ENCODE results near the gene OLFML2B.

Gene OLFML2B

DNA sequence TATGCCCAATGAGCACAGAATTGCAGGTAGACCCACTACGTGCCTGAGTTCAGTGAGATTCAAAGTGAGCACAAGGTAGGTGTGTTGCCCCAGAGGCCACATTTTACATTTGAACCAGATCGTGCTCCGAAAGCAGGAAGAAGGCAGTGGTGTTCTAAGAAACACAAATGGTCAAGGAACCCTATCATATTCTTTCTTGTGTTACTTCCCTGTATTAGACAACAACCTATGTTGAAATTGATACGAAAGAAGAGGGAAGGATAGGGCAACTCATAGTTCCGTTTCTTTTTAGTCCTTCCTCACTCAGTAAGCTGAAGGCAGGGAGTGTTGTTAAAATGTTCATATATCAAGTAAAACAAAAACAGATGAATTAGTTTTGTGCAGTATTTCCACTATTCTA, 33.9 kb downstream of the OLFML2B start:
- no peaks in the 10 kb centered on the region for H3K36me3 ChIP-seq (ENCODE audit: control insufficient read depth, insufficient read depth, low read length)
- H3K27me3 ChIP-seq (replicated peaks; ENCODE audit: control insufficient read depth, insufficient read depth, low read length) = 0 out of 2 replicates have a peak, but pooled peaks cover 2% of the 10 kb centered on the region
- H3K4me3 ChIP-seq (replicated peaks; ENCODE audit: low read depth, low read length) = no peak overlapping the region
- TF ChIP-seq, protein P1, sequence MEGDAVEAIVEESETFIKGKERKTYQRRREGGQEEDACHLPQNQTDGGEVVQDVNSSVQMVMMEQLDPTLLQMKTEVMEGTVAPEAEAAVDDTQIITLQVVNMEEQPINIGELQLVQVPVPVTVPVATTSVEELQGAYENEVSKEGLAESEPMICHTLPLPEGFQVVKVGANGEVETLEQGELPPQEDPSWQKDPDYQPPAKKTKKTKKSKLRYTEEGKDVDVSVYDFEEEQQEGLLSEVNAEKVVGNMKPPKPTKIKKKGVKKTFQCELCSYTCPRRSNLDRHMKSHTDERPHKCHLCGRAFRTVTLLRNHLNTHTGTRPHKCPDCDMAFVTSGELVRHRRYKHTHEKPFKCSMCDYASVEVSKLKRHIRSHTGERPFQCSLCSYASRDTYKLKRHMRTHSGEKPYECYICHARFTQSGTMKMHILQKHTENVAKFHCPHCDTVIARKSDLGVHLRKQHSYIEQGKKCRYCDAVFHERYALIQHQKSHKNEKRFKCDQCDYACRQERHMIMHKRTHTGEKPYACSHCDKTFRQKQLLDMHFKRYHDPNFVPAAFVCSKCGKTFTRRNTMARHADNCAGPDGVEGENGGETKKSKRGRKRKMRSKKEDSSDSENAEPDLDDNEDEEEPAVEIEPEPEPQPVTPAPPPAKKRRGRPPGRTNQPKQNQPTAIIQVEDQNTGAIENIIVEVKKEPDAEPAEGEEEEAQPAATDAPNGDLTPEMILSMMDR (IDR thresholded peaks at IDR 0.05; ENCODE audit: insufficient read depth, low read length, poor library complexity, severe bottlenecking) = no peak
- no peak for DNase-seq (ENCODE audit: extremely low read depth, insufficient read length)

DNA sequence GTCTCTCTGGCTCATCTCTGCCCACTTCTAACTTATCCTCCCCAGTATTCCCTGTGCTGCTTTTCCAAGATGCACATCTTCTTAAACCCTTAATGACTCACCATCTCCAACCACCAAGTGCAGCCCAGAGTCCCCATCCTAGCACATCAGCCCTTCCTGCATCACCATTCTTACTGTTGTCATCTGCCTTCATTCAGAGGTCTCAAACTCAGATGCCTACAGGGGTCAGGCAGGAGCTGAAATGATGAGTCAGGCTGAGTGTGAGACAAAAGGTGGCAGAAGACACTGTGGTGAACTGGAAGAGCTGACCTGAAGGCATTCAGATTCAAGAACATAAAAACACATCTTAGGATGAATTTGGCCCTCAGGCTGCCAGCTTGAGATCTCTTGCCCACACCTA, 34.6 kb downstream of the OLFML2B start:
- DNase-seq (ENCODE audit: extremely low read depth, insufficient read length) = no peak
- Histone ChIP-seq H3K36me3 (ENCODE audit: control insufficient read depth, insufficient read depth, low read length) (no peaks in the 10 kb centered on the region), H3K27me3 (replicated peaks; ENCODE audit: control insufficient read depth, insufficient read depth, low read length) (0 out of 2 replicates have a peak, but pooled peaks cover 2% of the 10 kb centered on the region), H3K4me3 (replicated peaks; ENCODE audit: low read depth, low read length) (no peak overlapping the region)
- TF ChIP-seq, protein P1 (IDR thresholded peaks at IDR 0.05; ENCODE audit: insufficient read depth, low read length, poor library complexity, severe bottlenecking) = no peak

DNA sequence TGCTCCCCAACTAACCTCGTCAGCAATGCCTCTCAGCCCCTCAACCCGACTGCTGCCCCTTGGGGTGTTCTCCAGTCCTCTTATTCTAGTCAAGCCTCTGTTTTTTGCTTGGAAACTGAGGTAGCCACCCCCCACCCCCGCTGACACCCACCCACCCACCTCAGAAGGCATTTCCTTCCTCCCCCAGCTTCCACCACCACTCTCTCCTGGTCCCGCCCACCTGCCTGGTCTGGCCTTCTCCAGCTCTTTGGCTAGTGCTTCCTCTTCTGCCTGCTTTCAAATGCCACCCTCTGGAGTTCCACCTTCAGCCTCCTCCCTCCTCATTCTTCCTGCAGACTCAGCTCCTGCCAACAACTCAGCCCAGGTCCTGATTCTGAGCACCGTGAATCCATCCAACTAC, 35.3 kb downstream of the OLFML2B start:
- Histone ChIP-seq H3K27me3 (replicated peaks; ENCODE audit: control insufficient read depth, insufficient read depth, low read length) (0 out of 2 replicates have a peak, but pooled peaks cover 2% of the 10 kb centered on the region), H3K4me3 (replicated peaks; ENCODE audit: low read depth, low read length) (no peak overlapping the region), H3K36me3 (ENCODE audit: control insufficient read depth, insufficient read depth, low read length) (no peaks in the 10 kb centered on the region)
- DNase-seq (ENCODE audit: extremely low read depth, insufficient read length) = no peak
- TF ChIP-seq, protein P1 (IDR thresholded peaks at IDR 0.05; ENCODE audit: insufficient read depth, low read length, poor library complexity, severe bottlenecking) = no peak

DNA sequence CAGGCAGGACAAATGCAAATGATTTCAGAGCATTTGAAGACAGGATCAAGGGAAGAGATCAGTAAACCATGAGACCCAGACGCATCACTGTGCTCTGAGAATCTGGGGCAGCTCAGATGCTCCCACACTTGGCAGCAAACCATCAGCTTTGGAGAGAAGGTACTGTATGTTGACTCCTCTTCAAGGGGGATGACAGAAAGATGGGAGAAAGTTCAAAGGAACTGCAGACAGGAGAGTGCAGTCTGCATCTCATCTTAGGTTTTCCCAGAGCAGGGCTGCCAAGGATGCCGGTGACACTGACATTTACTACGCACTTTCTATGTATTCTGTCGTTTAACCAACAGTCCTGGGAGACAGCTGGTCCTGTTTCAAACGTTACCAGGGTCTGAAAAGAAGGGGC, 35.8 kb downstream of the OLFML2B start:
- Histone ChIP-seq H3K36me3 (ENCODE audit: control insufficient read depth, insufficient read depth, low read length) (no peaks in the 10 kb centered on the region), H3K27me3 (replicated peaks; ENCODE audit: control insufficient read depth, insufficient read depth, low read length) (0 out of 2 replicates have a peak, but pooled peaks cover 2% of the 10 kb centered on the region)
- TF ChIP-seq, protein P1 (IDR thresholded peaks at IDR 0.05; ENCODE audit: insufficient read depth, low read length, poor library complexity, severe bottlenecking) = no peak

DNA sequence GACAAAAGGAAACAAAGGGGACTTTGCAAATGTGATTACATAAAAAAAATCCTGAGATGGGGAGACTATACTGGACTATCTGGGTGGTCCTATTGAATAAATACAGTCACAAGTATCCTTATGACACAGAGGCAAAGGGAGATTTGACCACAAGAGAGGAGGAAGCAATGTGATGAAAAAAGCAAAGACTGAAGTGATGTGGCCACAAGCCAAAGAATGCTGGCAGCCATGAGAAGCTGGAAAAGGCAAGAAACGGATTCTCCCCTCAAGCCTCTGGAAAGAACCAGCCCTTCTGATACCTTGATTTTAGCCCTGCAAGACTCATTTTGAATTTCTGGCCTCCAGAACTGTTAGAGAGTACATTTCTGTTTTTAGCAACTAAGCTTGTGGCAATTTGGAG, 36.4 kb downstream of the OLFML2B start:
- Histone ChIP-seq H3K36me3 (ENCODE audit: control insufficient read depth, insufficient read depth, low read length) (no peaks in the 10 kb centered on the region), H3K27me3 (replicated peaks; ENCODE audit: control insufficient read depth, insufficient read depth, low read length) (0 out of 2 replicates have a peak, but pooled peaks cover 2% of the 10 kb centered on the region), H3K4me3 (replicated peaks; ENCODE audit: low read depth, low read length) (no peak overlapping the region)
- no peak for DNase-seq (ENCODE audit: extremely low read depth, insufficient read length)
- TF ChIP-seq, protein P1 (IDR thresholded peaks at IDR 0.05; ENCODE audit: insufficient read depth, low read length, poor library complexity, severe bottlenecking) = no peak

More for the DNA sequence above, 35.8 kb downstream of the OLFML2B start:
- DNase-seq (ENCODE audit: extremely low read depth, insufficient read length) = no peak
- no peak overlapping the region for H3K4me3 ChIP-seq (replicated peaks; ENCODE audit: low read depth, low read length)

DNA sequence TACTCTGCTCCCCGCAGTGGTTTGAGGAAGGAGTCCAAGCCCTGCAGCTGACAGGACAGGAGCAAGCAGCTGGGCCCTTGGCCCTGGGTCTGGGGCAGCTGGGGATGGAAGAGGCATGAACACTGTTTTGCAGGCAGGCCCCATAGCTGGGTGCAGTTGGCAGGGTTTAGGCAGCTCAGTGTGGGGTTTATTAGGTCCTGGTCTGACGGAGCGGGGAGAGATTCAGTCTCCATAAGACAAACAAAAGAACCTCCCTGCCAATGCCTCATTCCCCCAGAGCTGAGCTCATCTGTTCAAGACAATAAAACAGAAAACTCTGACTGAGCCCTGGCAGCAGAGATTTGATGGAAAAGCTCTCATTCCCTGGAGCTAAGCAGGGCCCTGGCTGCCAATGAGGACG, 37.3 kb downstream of the OLFML2B start:
- Histone ChIP-seq H3K36me3 (ENCODE audit: control insufficient read depth, insufficient read depth, low read length) (no peaks in the 10 kb centered on the region), H3K27me3 (replicated peaks; ENCODE audit: control insufficient read depth, insufficient read depth, low read length) (0 out of 2 replicates have a peak, but pooled peaks cover 2% of the 10 kb centered on the region), H3K4me3 (replicated peaks; ENCODE audit: low read depth, low read length) (no peak overlapping the region)
- no peak for DNase-seq (ENCODE audit: extremely low read depth, insufficient read length)
- TF ChIP-seq, protein P1 (IDR thresholded peaks at IDR 0.05; ENCODE audit: insufficient read depth, low read length, poor library complexity, severe bottlenecking) = no peak

All from GM06990 (cell line).